Measurements from ENCODE around the gene ALDH18A1. TPM values are rescaled to one million over a fixed set of nuclear protein-coding genes. Genes with fewer than 3 reads are reported as not detected.

The ALDH18A1 gene
- total RNA-seq, 1 experiment from 2014 or later, result 105 TPM

- H3K4me3 Mint-ChIP-seq, result peak within 1 kb of the TSS; percentile 99
- H3K9me3 Mint-ChIP-seq, result no peaks in the 10 kb centered on the region
- peak within 1 kb of the TSS; percentile 96 for H3K27ac Mint-ChIP-seq
- ChIA-PET POLR2A (no interaction called here), CTCF (interaction anchor here (0.8 to 1.8 kb wide), 3 partner anchors 40 to 347 kb away, joined by 3 to 6 read pairs (median 5); partner anchors contain the start of gene CC2D2B)
- H3K27me3 Mint-ChIP-seq (ENCODE audit: low read depth), result peaks cover 3% of the 10 kb centered on the region; the same call in 1 of the 2 replicates
- DNase-seq (ENCODE audit: low spot score), result peak; percentile 95
- H3K4me1 Mint-ChIP-seq, result peaks cover 45% of the 10 kb centered on the region
- H3K36me3 Mint-ChIP-seq, result no peaks in the 10 kb centered on the region
- TF ChIP-seq, protein P1, sequence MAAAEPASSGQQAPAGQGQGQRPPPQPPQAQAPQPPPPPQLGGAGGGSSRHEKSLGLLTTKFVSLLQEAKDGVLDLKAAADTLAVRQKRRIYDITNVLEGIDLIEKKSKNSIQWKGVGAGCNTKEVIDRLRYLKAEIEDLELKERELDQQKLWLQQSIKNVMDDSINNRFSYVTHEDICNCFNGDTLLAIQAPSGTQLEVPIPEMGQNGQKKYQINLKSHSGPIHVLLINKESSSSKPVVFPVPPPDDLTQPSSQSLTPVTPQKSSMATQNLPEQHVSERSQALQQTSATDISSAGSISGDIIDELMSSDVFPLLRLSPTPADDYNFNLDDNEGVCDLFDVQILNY (CRISPR knock-in tag; IDR thresholded peaks at IDR 0.05), result 0 out of 2 replicates have a peak, but pooled peaks have one; percentile 24
- peak; percentile 54; the same call in 1 of the 2 replicates for TF ChIP-seq FOXK1 (CRISPR knock-in tag; IDR thresholded peaks at IDR 0.05)
- TF ChIP-seq, protein P2, sequence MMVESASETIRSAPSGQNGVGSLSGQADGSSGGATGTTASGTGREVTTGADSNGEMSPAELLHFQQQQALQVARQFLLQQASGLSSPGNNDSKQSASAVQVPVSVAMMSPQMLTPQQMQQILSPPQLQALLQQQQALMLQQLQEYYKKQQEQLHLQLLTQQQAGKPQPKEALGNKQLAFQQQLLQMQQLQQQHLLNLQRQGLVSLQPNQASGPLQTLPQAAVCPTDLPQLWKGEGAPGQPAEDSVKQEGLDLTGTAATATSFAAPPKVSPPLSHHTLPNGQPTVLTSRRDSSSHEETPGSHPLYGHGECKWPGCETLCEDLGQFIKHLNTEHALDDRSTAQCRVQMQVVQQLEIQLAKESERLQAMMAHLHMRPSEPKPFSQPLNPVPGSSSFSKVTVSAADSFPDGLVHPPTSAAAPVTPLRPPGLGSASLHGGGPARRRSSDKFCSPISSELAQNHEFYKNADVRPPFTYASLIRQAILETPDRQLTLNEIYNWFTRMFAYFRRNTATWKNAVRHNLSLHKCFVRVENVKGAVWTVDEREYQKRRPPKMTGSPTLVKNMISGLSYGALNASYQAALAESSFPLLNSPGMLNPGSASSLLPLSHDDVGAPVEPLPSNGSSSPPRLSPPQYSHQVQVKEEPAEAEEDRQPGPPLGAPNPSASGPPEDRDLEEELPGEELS (CRISPR knock-in tag; IDR thresholded peaks at IDR 0.05), result peak; percentile 26; the same call in 1 of the 2 replicates
- TF ChIP-seq ZNF121 (CRISPR knock-in tag; IDR thresholded peaks at IDR 0.05), result no peak
- 0 out of 2 replicates have a peak, but pooled peaks have one; percentile 26 for TF ChIP-seq ARID4B (CRISPR knock-in tag; IDR thresholded peaks at IDR 0.05; ENCODE audit: borderline replicate concordance)
- TF ChIP-seq SP1 (CRISPR knock-in tag; conservative IDR thresholded peaks at IDR 0.05), result peak; percentile 81
- no peak for TF ChIP-seq GRHL2 (CRISPR knock-in tag; IDR thresholded peaks at IDR 0.05; ENCODE audit: insufficient replicate concordance, severe bottlenecking)
- TF ChIP-seq, protein P3, sequence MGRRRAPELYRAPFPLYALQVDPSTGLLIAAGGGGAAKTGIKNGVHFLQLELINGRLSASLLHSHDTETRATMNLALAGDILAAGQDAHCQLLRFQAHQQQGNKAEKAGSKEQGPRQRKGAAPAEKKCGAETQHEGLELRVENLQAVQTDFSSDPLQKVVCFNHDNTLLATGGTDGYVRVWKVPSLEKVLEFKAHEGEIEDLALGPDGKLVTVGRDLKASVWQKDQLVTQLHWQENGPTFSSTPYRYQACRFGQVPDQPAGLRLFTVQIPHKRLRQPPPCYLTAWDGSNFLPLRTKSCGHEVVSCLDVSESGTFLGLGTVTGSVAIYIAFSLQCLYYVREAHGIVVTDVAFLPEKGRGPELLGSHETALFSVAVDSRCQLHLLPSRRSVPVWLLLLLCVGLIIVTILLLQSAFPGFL (CRISPR knock-in tag; IDR thresholded peaks at IDR 0.05; ENCODE audit: borderline replicate concordance), result no peak
- no peak for TF ChIP-seq SMAD4 (CRISPR knock-in tag; IDR thresholded peaks at IDR 0.05)
- peak; percentile 97 for TF ChIP-seq GTF2I (CRISPR knock-in tag; conservative IDR thresholded peaks at IDR 0.05)
- TF ChIP-seq GABPB1 (CRISPR knock-in tag; IDR thresholded peaks at IDR 0.05), result 0 out of 2 replicates have a peak, but pooled peaks have one; percentile 37
- ATAC-seq, result peak; percentile 93
Observed at GRCh38 chr10:95561177-95561863, 95.2 kb downstream of the ALDH18A1 start, which contains the start of gene SORBS1. TSS of gene SORBS1 (minus strand) at chr10:95561371. CDS start at chr10:95441135, 120,236 bp downstream.

- Mint-ChIP-seq H3K36me3 (no peaks in the 10 kb centered on the region), H3K27me3 (ENCODE audit: low read depth) (peaks cover 3% of the 10 kb centered on the region; the same call in 1 of the 2 replicates), H3K9me3 (no peaks in the 10 kb centered on the region), H3K27ac (peak overlapping the region; percentile 96), H3K4me1 (peaks cover 50% of the 10 kb centered on the region), H3K4me3 (peak overlapping the region; percentile 99)
- DNase-seq (ENCODE audit: low spot score) (peak; percentile 65), ATAC-seq (peak; percentile 16)
- CTCF ChIA-PET, result interaction anchor here (0.8 to 2.1 kb wide), 6 partner anchors 41 to 347 kb away, joined by 3 to 6 read pairs (median 4); partner anchors contain the start of gene CC2D2B
- POLR2A ChIA-PET, result no interaction called here
- TF ChIP-seq GRHL2 (CRISPR knock-in tag; IDR thresholded peaks at IDR 0.05; ENCODE audit: insufficient replicate concordance, severe bottlenecking) (no peak), ZNF416 (CRISPR knock-in tag; IDR thresholded peaks at IDR 0.05) (no peak), USF1 (CRISPR knock-in tag; IDR thresholded peaks at IDR 0.05) (no peak), ZNF219 (CRISPR knock-in tag; IDR thresholded peaks at IDR 0.05; ENCODE audit: borderline replicate concordance) (no peak), GABPB1 (CRISPR knock-in tag; IDR thresholded peaks at IDR 0.05) (0 out of 2 replicates have a peak, but pooled peaks have one; percentile 14), ETV6 (CRISPR knock-in tag; IDR thresholded peaks at IDR 0.05) (no peak), NFE2L1 (CRISPR knock-in tag; IDR thresholded peaks at IDR 0.05) (peak; percentile 59; the same call in 1 of the 2 replicates), IRF1 (CRISPR knock-in tag; IDR thresholded peaks at IDR 0.05) (no peak), ZNF671 (CRISPR knock-in tag; IDR thresholded peaks at IDR 0.05) (no peak), FOXK1 (CRISPR knock-in tag; IDR thresholded peaks at IDR 0.05) (peak; percentile 42; the same call in 1 of the 2 replicates), NFYB (CRISPR knock-in tag; conservative IDR thresholded peaks at IDR 0.05; ENCODE audit: low read depth) (no peak)
- TF ChIP-seq, protein P1 (CRISPR knock-in tag; IDR thresholded peaks at IDR 0.05), result no peak
Observed at GRCh38 chr10:95560278-95561176, 96.0 kb downstream of the ALDH18A1 start.

Measured in WTC11 (cell line).